ENCODE results near the gene ZNF70.
"Not testable (repeated sequence)": the region's sequence is repeated elsewhere in the genome, so short reads cannot be mapped to it uniquely, and the experiment has no call there.

ZNF70 gene

DNA sequence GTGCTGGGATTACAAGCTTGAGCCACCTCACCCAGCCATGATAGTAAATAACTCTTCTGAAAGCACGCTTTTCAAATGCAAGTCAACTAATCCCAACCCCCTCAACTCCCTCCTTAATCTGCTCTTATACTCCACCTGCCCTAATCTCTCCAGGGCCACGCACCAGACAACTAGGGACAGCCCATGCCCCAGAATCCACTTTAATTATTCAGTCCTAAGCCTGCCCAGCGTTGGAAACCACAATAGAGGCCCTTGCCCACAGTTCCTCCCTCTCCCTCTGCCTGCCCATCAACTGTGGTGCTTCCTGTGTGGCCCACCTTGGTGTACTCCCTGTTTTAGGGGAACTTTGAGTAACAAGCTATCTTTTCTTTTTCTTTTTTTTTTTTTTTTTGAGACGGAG lies 6.0 kb upstream of the ZNF70 start:
- no peak for DNase-seq (ENCODE audit: low spot score)

DNA sequence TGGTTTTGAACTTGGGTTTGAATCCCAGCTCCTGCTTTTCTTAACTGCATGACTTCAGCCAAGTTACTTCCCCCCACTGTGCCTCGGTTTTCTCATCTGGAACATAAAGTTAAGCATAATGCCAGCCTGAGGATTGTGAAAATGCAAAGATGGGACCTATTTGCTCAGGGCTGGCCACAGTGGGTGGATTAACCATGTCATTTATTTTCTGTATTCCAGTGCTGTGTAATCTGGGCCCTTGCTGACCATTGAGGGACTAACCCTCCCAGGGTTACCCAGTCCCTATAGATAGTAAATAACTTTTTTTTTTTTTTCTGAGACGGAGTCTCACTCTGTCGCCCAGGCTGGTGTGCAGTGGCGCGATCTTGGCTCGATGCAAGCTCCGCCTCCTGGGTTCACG lies 4.8 kb upstream of the ZNF70 start:
- no peak for DNase-seq (ENCODE audit: low spot score)

DNA sequence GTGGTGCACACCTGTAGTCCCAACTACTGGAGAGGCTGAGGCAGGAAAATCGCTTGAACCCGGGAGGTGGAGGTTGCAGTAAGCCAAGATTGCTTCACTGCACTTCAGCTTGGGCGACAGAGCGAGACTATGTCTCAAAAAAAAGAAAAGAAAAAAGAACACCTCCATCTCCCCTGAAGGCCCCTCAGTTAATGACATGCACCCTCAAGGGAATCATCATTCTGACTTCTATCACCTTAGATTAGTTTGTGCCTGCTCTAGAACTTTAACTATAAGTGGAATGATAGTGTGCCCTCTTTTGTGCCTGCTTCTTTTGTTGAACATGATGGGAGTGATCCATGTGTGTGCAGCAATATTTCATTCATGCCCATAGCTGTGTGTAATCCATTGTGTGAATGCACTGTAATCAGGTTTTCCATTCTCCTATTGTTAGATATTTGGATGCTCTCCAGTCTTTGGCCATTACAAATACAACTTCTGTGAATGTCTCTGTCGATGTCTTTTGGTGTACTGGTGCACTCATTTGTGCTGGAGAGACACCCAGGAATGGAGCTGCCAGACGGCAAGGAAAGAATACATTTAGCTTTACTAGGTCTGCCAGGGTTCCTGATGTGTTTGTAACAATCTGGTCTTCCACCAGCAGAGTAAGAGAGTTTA lies 4.2 kb upstream of the ZNF70 start:
- DNase-seq (ENCODE audit: low spot score): no peak

DNA sequence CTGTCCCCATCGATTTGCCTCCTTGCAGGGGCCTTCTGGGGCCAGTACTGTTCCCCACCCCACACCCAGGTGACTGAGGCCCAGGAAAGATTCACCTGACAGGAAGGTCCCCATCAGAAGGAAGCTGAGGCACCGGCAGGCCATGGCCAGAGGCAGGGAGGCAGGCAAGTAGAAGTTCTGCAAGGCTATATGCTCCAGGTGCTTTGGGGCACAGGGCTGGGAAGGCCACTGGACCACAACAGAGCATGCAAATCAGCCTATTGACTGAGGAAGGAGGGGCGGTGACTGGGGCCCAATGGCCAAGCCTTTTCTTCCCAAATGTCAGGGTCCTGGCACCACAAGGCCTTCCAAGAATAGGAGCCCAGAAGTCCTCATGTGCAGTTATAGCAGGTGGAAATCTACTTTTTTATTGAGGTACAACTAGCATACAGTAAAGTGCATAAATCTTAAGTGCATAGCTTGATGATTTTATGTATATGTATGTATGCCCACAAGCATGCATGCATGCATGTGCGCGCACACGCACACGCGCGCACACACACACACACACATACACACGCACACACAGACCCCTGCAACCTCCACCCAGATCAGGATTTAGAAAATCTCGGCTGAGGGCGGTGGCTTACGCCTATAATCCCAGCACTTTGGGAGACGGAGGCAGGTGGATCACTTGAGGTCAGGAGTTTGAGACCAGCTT lies 3.5 kb upstream of the ZNF70 start, which contains the start of gene VPREB3:
Gene VPREB3, minus strand, starts transcription at position 206 of the 700 bp plus-strand sequence. Its CDS starts 62 bp downstream, at position 144.
- DNase-seq (ENCODE audit: low spot score): no peak

DNA sequence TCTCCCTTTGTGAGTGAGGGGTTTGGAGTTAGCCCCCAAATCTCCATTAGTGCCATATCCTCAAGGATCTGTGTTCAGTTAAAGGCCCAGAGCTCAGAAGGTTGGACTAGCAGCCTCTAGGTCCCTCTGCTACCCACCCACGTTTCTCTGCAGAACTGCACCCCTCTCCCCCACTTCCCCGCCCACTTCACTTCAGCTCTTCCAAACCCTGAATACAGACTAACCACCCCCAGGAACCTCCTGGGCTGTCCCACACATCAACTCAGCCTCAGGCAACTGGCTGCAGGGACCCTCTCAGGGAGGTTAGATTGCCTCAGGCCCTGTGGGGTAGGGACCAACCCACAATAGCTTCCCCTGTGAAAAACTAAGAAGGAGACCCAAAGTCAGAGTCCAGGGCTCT lies 2.5 kb upstream of the ZNF70 start:
- DNase-seq (ENCODE audit: low spot score): no peak

DNA sequence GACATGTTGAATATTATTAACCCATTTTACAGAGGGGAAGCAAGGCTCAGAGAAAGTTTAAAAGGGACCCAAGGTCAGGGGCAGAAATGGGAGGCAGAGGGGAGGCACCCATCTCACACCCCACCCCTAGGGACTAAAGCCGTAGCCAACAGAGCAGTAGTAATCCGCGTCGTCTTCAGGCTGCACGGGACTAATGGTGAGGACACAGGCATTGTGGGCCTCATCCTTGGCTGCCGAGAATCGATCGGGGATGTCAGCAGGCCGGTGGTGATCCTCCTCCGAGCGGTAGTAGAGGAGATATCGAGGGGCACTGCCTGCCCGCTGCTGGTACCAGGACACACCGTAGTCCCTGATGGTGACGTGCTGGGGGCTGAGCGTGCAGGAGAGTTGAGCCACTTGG lies 1.8 kb upstream of the ZNF70 start:
- no peak for DNase-seq (ENCODE audit: low spot score)

DNA sequence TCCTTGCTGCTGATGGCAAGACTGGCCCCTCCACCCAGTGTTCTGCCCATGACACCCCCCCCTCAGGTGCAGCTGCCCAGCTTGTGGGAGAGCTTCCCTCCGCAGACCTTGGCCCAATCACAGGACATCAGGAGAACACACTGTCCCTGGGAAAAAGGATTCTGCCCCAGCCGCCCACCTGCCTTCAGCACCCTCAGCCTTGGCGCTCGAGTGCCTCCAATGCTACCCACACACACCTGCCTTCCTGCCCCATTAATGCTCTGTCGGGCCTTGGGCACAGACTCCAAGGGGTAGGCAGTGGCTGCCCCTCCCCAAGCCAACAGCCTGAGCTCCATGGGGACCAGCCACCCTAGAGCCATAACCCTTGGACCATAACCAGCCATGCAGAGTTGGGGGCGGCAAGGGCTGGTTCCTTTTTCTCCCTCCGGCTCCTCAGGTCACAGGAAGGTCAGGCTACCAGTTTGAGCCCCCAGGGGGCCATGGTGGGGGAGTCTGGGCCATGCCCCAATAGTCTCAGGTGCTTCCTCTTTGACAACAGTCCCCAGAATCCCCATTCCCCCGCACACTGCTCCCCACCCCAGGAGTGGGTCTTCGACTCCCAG lies 1.3 kb upstream of the ZNF70 start:
- DNase-seq (ENCODE audit: low spot score): no peak

DNA sequence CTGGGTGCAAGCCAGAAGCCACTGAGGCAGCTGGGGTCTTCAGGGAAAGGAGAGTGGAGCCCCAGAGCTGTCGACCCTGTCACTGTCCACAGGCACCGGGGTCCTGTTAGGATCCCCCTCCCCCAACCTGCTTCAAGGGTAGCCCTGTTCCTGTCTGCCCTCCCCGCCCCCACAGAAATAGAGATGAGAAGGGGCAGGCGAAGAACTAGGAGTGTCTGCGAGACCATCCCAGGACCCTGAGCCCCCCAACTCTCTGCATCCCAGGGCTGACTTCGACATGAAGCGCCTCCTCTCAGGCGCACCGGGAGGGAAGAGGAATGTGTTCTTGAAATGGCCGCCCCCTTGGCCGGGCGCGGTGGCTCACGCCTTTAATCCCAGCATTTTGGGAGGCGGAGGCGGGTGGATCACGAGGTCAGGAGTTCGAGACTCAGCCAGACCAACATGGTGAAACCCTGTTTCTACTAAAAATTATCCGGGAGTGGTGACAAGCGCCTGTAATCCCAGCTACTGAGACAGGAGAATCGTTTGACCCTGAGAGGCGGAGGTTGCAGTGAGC lies 607 bp upstream of the ZNF70 start:
- DNase-seq (ENCODE audit: low spot score): no peak

DNA sequence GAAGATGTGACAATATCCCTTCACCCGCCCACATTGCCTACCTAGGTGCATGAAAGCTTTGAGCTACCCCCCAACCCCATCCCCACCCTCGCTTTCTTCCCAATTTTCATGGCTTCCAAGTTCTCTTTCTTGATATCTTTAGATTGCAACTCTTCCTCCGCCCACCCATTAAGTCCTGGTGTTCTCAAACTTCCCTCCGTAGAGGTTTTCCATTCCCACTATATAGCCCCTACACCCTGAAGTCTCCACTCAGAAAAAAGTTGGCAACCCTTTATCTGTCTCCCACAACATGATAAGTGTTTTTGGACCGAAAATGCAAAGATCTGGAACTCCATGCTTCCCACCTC lies 572 bp downstream of the ZNF70 start:
- no peak for DNase-seq (ENCODE audit: low spot score)

DNA sequence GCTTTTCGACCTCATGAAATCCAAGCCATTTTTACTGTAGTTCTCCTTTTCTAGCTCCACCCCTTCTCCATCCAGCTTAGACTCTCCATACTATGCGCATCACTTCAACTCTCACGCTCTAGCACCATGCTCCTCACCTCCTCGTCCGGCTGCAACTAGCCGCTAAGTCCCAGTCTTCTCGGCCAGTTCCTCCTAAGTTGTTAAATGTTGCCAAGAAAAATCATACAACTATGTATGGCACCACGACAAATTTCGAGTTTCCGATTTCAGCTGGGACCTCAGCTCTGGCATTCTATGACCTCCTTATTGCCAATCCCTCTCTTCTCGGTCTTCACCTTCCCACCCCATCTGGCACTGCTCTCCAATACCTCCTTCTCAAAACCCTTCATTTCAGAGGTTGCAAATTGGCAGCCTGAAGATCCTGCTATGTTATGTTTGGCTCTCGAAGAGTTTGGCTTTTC lies 1.0 kb downstream of the ZNF70 start:
- no peak for DNase-seq (ENCODE audit: low spot score)

DNA sequence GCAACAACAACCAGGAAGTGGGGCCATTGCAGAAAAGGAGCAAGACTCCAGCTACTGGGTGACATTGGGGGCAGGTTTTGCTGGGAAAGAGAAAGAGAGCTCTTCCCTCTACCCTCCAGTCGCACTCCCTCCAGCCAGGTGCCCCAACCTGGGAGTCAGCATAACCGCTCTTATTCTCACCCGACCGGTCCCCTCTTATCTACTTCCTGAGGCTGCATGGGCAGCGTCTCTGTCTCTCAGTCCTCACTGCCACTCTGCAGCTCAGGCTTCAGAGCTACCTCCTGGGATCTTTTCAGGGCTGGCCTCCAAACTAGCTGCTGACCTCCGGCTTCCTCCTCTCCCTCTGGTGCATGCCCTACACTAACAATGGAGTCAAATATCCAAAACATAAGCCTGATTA lies 5.1 kb downstream of the ZNF70 start:
- DNase-seq (ENCODE audit: low spot score): no peak

DNA sequence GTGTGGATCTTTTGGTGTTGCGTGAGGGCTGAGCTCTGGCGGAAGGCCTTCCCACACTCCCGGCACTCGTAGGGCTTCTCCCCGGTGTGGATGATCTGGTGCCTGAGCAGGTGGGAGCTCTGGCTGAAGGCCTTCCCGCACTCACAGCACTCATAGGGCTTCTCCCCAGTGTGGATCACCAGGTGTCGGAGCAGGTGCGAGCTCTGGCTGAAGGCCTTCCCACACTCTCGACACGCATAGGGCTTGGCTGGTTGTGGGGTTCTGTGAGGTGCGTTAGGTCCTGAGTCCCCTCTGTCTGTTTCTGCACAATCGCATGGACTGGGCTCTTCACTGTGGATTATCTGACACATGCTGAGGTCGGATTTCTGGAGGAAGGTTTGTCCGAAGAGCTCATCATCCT lies 6.4 kb downstream of the ZNF70 start:
- DNase-seq (ENCODE audit: low spot score): no peak

DNA sequence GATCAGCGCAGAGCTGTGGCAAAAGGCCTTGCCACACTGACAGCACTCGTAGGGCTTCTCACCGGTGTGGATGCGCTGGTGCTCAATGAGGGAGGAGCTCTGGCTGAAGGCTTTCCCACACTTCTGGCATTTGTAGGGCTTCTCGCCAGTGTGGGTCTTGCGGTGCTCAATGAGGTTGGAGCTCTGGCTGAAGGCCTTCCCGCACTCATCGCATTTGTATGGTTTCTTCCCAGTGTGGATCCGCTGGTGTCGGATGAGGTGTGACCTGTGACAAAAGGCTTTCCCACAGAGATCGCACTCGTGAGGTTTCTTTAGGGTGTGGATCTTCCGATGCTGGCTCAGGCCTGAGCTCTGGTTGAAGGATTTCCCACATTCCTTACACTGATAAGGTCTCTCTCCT lies 6.9 kb downstream of the ZNF70 start:
- no peak for DNase-seq (ENCODE audit: low spot score)

DNA sequence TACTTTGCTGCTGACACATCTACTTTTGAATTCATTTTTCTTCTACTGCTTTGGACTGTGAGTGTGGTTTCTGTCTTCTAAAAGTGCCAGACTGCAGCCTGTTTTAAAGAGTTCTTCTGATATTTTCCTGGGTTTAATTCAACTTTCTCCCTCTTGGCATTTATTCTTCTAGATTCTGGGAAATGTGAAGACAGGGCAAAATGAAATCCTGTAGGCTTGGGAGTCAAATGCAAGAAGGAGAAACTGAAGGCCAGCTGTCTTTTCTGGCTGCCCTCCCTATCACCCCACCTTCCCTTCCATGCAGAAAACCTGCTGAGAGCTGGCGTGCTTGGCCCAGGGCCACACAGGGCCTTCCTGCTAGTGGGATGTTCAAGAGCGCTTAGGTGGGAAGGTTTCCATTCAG lies 7.6 kb downstream of the ZNF70 start:
- DNase-seq (ENCODE audit: low spot score): no peak

DNA sequence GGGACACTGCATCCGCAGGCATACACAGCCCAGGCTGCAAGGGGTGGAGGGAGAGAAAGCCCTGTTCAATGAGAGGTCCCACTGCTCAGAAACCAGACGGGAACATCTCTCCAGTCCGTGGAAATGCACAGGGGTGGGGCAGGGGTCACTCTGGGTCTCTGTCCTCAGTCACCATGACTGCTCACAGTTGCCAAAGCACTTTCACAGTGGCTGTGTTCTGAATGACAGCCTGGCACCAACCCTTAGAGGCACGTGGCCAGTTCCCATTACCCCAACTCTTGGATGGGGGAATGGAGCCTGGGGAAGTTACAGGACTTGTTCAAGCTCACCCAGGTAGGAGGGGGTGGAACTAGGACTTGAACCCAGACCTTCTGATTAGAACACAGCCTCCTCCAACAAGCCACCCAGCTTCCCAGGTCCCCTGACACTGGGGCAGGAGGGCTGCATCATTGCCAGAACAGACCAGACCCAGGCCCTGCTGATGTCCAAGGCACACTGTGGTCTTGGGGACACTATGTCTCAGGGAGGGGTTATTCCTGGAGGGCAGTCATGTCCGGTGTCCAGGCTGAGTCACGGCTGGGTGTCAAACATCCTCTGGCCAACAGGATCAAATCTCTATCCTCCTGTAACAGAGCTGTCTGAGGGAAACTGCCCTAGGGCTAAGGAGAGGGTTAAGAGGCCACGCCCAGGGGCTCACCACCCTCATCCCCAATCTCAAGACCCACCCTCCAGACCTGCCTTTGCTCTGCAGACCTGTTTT lies 8.2 kb downstream of the ZNF70 start:
- no peak for DNase-seq (ENCODE audit: low spot score)

DNA sequence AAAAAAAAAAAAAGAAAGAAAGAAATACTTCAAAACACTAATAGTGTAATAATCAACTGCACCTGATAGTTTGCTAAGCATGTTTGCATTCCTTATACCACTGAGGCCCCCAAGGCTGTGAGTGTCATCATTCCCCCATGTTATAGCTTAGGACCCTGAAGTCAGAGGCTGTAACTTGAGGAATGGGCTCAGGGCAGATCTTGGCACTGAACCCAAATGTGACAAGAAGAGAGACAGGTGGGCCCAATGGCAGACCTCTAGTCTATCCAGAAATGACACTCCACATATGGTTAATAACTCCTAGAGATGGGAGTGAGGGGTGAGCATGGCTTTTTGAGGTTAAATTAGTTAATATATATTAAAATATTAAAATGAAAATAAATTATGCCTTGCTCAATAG lies 13.2 kb downstream of the ZNF70 start:
- DNase-seq (ENCODE audit: low spot score): no peak

DNA sequence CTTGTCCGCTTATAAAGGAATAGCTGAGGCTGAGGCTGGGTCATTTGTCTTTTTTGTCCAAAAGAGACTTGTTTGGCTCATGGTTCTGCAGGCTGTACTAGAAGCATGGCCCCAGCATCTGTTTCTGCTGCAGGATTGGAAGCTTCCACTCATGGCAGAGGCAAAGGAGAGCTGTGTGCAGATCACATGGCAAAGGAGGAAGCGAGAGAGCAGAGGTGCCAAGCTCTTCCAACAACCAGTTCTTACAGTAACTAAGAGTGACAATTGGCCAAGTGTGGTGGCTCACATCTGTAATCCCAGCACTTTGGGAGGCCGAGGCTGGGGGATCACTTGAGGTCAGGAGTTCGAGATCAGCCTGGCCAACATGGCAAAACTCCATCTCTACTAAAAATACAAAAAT lies 22.8 kb downstream of the ZNF70 start:
- DNase-seq (ENCODE audit: low spot score): not testable (repeated sequence)

DNA sequence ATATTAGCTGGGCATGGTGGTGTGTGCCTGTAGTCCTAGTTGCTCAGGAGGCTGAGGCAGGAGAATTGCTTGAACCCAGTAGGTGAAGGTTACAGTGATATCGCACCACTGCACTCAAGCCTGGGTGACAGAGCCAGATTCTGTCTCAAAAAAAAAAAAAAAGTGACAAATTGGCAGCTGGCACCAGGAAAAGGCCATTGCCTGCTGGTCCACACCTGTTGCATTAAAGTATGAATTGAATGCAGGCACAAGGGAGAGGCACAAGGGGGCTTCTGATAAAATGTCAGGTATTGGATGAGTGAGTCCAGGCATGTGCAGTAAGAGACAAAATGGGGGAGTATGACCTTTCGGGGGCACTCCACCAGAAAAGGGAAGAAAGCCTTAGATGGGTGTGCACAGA lies 28.2 kb downstream of the ZNF70 start:
- DNase-seq (ENCODE audit: low spot score): no peak

DNA sequence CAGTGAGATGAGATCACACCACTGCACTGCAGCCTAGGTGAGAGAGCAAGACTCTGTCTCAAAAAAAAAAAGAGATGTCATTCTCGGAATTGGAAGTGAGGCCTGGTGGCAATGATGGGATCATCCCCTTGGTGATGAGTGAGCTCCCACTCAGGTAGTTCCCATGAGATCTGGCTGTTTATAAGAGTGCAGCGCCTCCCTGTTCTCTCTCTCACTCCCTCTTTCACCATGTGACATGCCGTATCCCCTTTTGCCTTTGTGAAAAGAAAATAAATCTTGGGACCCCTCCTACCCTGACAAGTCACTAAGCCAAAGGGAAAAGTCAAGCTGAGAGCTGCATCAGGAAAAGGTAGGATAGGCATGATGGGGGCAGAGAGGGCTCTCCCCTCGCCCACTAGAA lies 28.8 kb downstream of the ZNF70 start:
- DNase-seq (ENCODE audit: low spot score): no peak

DNA sequence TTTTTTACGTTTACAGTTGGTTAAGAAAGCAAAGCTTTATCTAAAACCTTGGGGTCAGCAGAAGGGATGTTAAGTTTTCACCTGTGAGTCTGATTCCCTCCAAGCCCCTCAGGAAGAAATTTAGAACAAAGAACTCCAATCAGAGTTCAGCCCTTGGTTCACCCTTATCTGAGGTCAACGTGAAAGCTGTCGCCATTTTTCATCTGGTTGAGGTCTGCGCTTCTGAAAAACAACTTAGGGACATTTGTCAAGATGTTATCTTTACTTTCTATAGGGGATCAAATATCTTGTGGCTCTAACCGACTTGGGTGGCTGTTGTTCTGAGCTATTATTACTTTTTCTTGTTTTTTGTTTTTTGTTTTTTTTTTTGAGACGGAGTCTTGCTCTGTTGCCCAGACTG lies 30.1 kb downstream of the ZNF70 start:
- no peak for DNase-seq (ENCODE audit: low spot score)

DNA sequence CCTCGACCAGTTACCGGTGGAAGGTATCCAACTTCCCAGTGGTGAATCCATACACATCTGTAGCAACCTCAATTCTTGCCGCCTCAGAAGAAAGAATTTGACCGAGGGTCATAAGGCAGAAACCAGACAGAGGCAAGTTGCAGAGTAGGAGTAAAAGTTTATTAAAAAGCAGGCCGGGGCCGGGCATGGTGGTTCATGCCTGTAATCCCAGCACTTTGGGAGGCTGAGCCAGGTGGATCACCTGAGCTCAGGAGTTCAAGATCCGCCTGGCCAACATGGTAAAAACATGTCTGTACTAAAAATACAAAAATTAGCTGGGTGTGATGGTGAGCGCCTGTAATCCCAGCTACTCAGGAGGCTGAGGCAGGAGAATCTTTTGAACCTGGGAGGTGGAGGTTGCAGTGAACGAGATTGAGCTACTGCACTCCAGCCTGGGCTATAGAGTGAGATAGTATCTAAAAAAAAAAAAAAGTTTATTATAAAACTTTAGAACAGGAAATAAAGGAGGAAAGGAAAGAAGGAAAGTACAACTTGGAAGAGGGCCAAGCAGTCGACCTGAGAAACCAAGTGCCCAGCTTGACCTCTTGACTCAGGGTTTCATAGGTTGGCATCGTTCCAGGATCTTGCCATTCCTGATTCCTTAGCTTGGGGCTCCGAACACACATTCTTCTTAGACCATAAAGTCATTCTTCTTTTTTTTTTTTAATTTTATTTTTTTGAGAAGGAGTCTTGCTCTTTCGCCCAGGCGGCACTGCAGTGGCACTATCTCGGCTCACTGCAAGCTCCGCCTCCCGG lies 32.3 kb downstream of the ZNF70 start:
- DNase-seq (ENCODE audit: low spot score): no peak

Data from hematopoietic multipotent progenitor cell treated with erythropoietin and hydrocortisone succinate and interleukin-3 and kit ligand, for 15 days (in vitro differentiated cells).